Sigmoid colon (tissue), 4 donors: ENCODE results near the gene ADAMTS10.

Source experiments
- EP300 ChIP-seq, 4 donors: sonication (generic); formaldehyde crosslinking; IDR thresholded peaks; one replicate each; pipeline ENCODE4 v1.6.1; 2017; ENCODE audit warnings: antibody characterized with exemption in 4 of 4
- POLR2A ChIP-seq, 2 donors: fragments of 450-650 bp; IDR thresholded peaks; one replicate each; pipeline ENCODE4 v1.6.1; 2016; ENCODE audit warnings: antibody characterized with exemption in 2 of 2, mild to moderate bottlenecking in 2 of 2, moderate library complexity in 2 of 2
- POLR2AphosphoS5 ChIP-seq, 4 donors: sonication (generic); formaldehyde crosslinking; IDR thresholded peaks; one replicate each; pipeline ENCODE4 v1.6.1; 2017; ENCODE audit warnings: antibody characterized with exemption in 4 of 4
- TF ChIP-seq, protein P1 (sequence below), 4 experiments: fragments of 450-650 bp in 3 of 4; fragments of 200-600 bp in 1 of 4; IDR thresholded peaks; one replicate each; pipeline ENCODE4 v1.5.1; 2016 to 2019; ENCODE audit warnings: antibody characterized with exemption in 4 of 4, mild to moderate bottlenecking in 3 of 4, moderate library complexity in 2 of 4

GRCh38 chr19:8612807-8613171 lies 2.3 kb upstream of the ADAMTS10 start:
- TF ChIP-seq, protein P1, sequence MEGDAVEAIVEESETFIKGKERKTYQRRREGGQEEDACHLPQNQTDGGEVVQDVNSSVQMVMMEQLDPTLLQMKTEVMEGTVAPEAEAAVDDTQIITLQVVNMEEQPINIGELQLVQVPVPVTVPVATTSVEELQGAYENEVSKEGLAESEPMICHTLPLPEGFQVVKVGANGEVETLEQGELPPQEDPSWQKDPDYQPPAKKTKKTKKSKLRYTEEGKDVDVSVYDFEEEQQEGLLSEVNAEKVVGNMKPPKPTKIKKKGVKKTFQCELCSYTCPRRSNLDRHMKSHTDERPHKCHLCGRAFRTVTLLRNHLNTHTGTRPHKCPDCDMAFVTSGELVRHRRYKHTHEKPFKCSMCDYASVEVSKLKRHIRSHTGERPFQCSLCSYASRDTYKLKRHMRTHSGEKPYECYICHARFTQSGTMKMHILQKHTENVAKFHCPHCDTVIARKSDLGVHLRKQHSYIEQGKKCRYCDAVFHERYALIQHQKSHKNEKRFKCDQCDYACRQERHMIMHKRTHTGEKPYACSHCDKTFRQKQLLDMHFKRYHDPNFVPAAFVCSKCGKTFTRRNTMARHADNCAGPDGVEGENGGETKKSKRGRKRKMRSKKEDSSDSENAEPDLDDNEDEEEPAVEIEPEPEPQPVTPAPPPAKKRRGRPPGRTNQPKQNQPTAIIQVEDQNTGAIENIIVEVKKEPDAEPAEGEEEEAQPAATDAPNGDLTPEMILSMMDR (IDR thresholded peaks at IDR 0.05), result no peak
- TF ChIP-seq POLR2A (IDR thresholded peaks at IDR 0.05) (no peak), POLR2AphosphoS5 (IDR thresholded peaks at IDR 0.05) (no peak), EP300 (IDR thresholded peaks at IDR 0.05) (no peak)
